Measurements from ENCODE around the gene TTC6.

The TTC6 gene

DNA sequence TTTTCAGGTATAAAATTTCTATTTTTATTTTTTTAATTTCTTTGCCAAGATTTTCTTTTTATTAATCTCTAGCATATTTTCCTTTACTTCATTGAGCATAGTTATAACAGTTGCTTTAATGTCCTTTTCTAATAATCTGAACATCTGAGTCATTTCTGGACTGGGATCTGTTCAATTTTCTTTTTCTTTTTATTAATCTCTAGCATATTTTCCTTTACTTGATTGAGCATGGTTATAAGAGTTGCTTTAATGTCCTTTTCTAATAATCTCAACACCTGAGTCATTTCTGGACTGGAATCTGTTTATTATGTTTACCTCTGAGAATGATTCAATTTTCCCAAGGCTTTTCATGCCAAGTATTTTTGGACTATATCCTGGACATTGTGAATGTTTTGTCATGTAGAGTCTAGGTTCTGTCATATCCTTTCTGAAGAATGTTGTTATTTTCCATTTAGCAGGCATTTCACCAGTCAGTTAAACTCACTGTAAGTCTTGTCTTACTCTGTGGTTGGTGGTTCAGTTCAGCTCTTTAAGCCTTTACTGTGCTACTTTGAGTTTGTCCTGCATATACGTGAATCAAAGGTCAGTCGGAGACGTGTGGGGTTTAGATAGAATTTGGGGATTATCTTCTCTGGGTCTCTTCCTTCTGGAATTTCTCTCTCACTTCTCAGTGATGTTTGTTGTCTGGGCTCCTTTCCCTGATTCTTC lies 20.3 kb downstream of the TTC6 start:
- H3K9me3 ChIP-seq, result no peaks in the 10 kb centered on the region
- TF ChIP-seq, protein P1, sequence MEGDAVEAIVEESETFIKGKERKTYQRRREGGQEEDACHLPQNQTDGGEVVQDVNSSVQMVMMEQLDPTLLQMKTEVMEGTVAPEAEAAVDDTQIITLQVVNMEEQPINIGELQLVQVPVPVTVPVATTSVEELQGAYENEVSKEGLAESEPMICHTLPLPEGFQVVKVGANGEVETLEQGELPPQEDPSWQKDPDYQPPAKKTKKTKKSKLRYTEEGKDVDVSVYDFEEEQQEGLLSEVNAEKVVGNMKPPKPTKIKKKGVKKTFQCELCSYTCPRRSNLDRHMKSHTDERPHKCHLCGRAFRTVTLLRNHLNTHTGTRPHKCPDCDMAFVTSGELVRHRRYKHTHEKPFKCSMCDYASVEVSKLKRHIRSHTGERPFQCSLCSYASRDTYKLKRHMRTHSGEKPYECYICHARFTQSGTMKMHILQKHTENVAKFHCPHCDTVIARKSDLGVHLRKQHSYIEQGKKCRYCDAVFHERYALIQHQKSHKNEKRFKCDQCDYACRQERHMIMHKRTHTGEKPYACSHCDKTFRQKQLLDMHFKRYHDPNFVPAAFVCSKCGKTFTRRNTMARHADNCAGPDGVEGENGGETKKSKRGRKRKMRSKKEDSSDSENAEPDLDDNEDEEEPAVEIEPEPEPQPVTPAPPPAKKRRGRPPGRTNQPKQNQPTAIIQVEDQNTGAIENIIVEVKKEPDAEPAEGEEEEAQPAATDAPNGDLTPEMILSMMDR (IDR thresholded peaks at IDR 0.05), result no peak
- H3K36me3 ChIP-seq, result no peaks in the 10 kb centered on the region
- H3K27me3 ChIP-seq, result peaks cover 17% of the 10 kb centered on the region
- H3K4me1 ChIP-seq (ENCODE audit: control insufficient read depth in 1 of 2, insufficient read depth in 1 of 2, low read depth in 1 of 2, low read length in 1 of 2), result no peaks in the 10 kb centered on the region
- no peak overlapping the region for H3K4me3 ChIP-seq (ENCODE audit: low read depth in 1 of 2, low read length in 1 of 2)
- no peak overlapping the region for H3K27ac ChIP-seq

DNA sequence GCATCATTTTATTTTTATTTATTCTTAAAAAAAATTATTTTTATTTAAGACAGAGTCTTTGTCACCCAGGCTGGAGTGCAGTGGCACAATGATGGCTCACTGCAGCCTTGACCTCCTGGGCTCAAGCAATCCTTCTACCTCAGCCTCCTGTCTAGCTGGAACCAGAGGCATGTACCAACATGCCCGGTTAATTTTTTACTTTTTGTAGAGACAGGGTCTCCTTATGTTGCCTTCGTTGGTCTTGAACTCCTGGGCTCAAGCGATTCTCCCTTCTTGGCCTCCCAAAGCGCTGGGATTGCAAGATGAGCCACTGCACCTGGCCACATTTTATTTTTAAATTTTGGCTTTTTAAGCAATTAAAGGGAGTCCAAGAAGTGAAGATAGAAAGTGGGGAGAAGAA lies 21.4 kb downstream of the TTC6 start:
- no peak overlapping the region for H3K4me3 ChIP-seq (ENCODE audit: low read depth in 1 of 2, low read length in 1 of 2)
- peaks cover 17% of the 10 kb centered on the region for H3K27me3 ChIP-seq
- no peaks in the 10 kb centered on the region for H3K36me3 ChIP-seq
- no peaks in the 10 kb centered on the region for H3K9me3 ChIP-seq
- H3K27ac ChIP-seq, result no peak overlapping the region
- TF ChIP-seq, protein P1 (IDR thresholded peaks at IDR 0.05), result no peak
- H3K4me1 ChIP-seq (ENCODE audit: control insufficient read depth in 1 of 2, insufficient read depth in 1 of 2, low read depth in 1 of 2, low read length in 1 of 2), result no peaks in the 10 kb centered on the region

DNA sequence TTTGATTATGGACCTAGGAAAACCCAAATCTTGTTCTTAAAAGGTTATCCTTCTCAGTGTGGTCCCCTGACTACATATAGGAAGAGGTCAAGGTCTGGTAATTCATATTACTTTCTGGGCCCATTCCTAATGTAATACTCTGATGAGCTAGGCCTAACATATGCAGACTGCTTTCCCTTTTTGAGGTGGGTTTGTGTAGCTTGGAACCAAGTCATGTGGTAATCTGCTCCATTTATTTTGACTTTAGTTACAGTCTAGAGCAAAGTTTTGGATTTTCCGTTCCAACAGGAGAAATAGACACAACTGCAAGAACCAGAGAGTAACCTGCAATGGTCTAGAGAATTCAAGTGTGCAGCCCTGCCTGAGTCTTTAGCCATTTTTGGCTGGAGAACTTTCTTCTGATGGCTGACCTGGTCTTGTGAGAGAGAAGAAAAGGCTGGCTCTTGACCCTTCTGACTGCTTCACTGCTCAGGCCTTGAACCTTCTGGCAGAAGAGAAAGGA lies 22.5 kb downstream of the TTC6 start:
- H3K9me3 ChIP-seq, result peaks cover 4% of the 10 kb centered on the region
- H3K4me1 ChIP-seq (ENCODE audit: control insufficient read depth in 1 of 2, insufficient read depth in 1 of 2, low read depth in 1 of 2, low read length in 1 of 2), result no peaks in the 10 kb centered on the region
- H3K27ac ChIP-seq, result no peak overlapping the region
- H3K27me3 ChIP-seq, result peaks cover 23% of the 10 kb centered on the region
- H3K4me3 ChIP-seq (ENCODE audit: low read depth in 1 of 2, low read length in 1 of 2), result no peak overlapping the region
- no peaks in the 10 kb centered on the region for H3K36me3 ChIP-seq
- TF ChIP-seq, protein P1 (IDR thresholded peaks at IDR 0.05), result no peak

DNA sequence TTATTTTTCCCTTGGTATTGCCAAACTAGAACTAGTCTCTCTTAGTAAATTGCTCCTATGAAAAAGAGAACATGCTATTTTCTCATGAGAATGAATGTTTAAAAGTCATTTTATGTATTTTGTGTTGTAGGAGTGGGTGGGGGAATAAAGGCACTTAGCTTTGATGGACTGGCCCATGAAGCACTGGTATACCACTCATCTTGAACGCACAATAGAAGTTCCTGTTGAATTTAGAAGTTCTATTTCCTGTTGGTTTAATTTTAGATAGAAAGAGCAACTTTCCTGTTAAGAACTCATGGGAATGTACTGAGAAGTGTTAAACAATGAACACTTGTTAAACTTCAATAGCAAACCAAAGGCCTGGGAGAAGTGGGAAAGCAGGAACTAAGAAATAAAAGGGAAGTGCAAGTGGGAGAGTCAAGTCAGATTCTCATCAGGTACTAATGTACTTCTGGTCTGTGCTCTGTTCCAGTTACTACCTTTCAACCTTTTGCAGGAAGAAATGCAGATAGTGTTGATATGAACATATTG lies 23.1 kb downstream of the TTC6 start:
- H3K9me3 ChIP-seq, result peaks cover 4% of the 10 kb centered on the region

DNA sequence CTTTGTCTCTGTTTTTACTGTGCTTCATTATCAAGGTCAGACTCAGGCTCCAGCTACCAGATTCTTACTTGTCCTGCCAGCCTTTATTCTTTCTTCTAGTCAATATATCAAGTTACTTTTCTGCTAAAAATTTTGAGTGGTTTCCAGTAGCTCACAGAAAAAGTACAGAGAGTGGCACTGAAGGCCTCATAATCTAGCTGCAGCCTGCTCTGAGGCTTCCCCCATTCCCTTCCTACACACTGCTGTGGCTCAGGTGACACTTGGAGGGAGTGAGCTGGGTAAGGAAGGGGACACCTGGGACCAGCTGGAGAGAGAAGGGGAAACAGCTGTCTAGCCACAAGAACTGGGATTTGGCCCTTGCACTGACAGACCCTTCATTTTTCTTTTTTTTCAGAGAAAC lies 25.4 kb downstream of the TTC6 start:
- Histone ChIP-seq H3K9me3 (peaks cover 4% of the 10 kb centered on the region), H3K27me3 (peaks cover 36% of the 10 kb centered on the region), H3K36me3 (no peaks in the 10 kb centered on the region), H3K27ac (no peak overlapping the region), H3K4me1 (ENCODE audit: control insufficient read depth in 1 of 2, insufficient read depth in 1 of 2, low read depth in 1 of 2, low read length in 1 of 2) (no peaks in the 10 kb centered on the region), H3K4me3 (ENCODE audit: low read depth in 1 of 2, low read length in 1 of 2) (no peak overlapping the region)
- TF ChIP-seq, protein P1 (IDR thresholded peaks at IDR 0.05), result no peak

More for the DNA sequence above, 23.1 kb downstream of the TTC6 start:
- TF ChIP-seq, protein P1 (IDR thresholded peaks at IDR 0.05), result no peak
- Histone ChIP-seq H3K4me3 (ENCODE audit: low read depth in 1 of 2, low read length in 1 of 2) (no peak overlapping the region), H3K27me3 (peaks cover 30% of the 10 kb centered on the region), H3K4me1 (ENCODE audit: control insufficient read depth in 1 of 2, insufficient read depth in 1 of 2, low read depth in 1 of 2, low read length in 1 of 2) (no peaks in the 10 kb centered on the region), H3K27ac (no peak overlapping the region), H3K36me3 (no peaks in the 10 kb centered on the region)
